Activated B cell treated with CpG ODN at 0.5 μM for 24 hours (primary cell): ENCODE results near the gene GRM7. TPM values are rescaled to one million over a fixed set of nuclear protein-coding genes. Genes with fewer than 3 reads are reported as not detected.

Experiments used
- ATAC-seq: fragments of 200-7000 bp; cut with Tn5 transposase; one replicate; pipeline ENCODE4 v1.10.0; 2021; ENCODE audit warnings: low read depth, mild to moderate bottlenecking, moderate library complexity
- CTCF ChIA-PET: fragments of 350-600 bp; sonication (Branson Sonifier 250); formaldehyde crosslinking; loops from one replicate; lab custom pipeline; 2021; ENCODE audit warnings: antibody characterized with exemption; lab: Charles Lee
- POLR2A ChIA-PET: fragments of 350-600 bp; sonication (Branson Sonifier 250); formaldehyde crosslinking; loops from one replicate; lab custom pipeline; 2021; ENCODE audit warnings: antibody characterized with exemption; lab: Charles Lee
- DNase-seq: peaks from one replicate; pipeline ENCODE4 v3.0.0; 2022
- H3K27ac Mint-ChIP-seq: one replicate; pipeline ENCODE4 v1.8.0; 2020; ENCODE audit warnings: mixed read lengths
- H3K27me3 Mint-ChIP-seq: one replicate; pipeline ENCODE4 v1.8.0; 2021; ENCODE audit warnings: mixed read lengths
- H3K36me3 Mint-ChIP-seq: one replicate; pipeline ENCODE4 v1.8.0; 2021; ENCODE audit warnings: low read depth, mixed read lengths
- H3K4me1 Mint-ChIP-seq: one replicate; pipeline ENCODE4 v1.8.0; 2021; ENCODE audit warnings: mixed read lengths
- H3K4me3 Mint-ChIP-seq: one replicate; pipeline ENCODE4 v1.8.0; 2020; ENCODE audit warnings: mild to moderate bottlenecking, mixed read lengths
- H3K9me3 Mint-ChIP-seq: one replicate; pipeline ENCODE4 v1.8.0; 2020; ENCODE audit warnings: mixed read lengths
- CTCF ChIP-seq: fragments of 200-600 bp; IDR thresholded peaks from one replicate; pipeline ENCODE4 v1.8.0; 2022; ENCODE audit warnings: antibody characterized with exemption, mild to moderate bottlenecking
- intact Hi-C: fragments of 100-400 bp; cut with micrococcal nuclease; formaldehyde crosslinking; loops from one replicate; pipeline ENCODE4 v1.15.1; 2024
- total RNA-seq: library from RNA; stranded (reverse); gene quantifications from 2 replicates; pipeline ENCODE4 v1.2.3, GENCODE V29; 2022

GRM7 gene
- total RNA-seq, 1 donor from 2014 or later: not detected

- Mint-ChIP-seq H3K27ac (no peak overlapping the region), H3K4me1 (no peaks in the 10 kb centered on the region), H3K4me3 (no peak overlapping the region), H3K36me3 (no peaks in the 10 kb centered on the region), H3K9me3 (no peaks in the 10 kb centered on the region), H3K27me3 (no peaks in the 10 kb centered on the region)
- no peak for TF ChIP-seq CTCF
- DNase-seq (no peak), ATAC-seq (no peak)
- ChIA-PET CTCF (no interaction called here), POLR2A (no interaction called here)
- intact Hi-C loops: no loop called here
These were observed 101.9 kb downstream of the GRM7 start for GRCh38 chr3:6962801-6963200.

GRCh38 chr3:6965881-6966280, 105.0 kb downstream of the GRM7 start:
- intact Hi-C loops: no loop called here
- no peaks in the 10 kb centered on the region for H3K27me3 Mint-ChIP-seq
- ChIA-PET POLR2A (no interaction called here), CTCF (no interaction called here)
- no peaks in the 10 kb centered on the region for H3K4me1 Mint-ChIP-seq
- H3K27ac Mint-ChIP-seq: no peak overlapping the region
- no peaks in the 10 kb centered on the region for H3K36me3 Mint-ChIP-seq
- no peak for ATAC-seq
- no peak for DNase-seq
- TF ChIP-seq CTCF: no peak
- H3K4me3 Mint-ChIP-seq: no peak overlapping the region
- H3K9me3 Mint-ChIP-seq: no peaks in the 10 kb centered on the region

GRCh38 chr3:6971933-6972332, 111.0 kb downstream of the GRM7 start:
- H3K4me3 Mint-ChIP-seq: no peak overlapping the region
- no peak overlapping the region for H3K27ac Mint-ChIP-seq
- intact Hi-C loops: no loop called here
- no peaks in the 10 kb centered on the region for H3K4me1 Mint-ChIP-seq
- H3K9me3 Mint-ChIP-seq: no peaks in the 10 kb centered on the region
- ChIA-PET POLR2A (no interaction called here), CTCF (interaction anchor here (0.6 kb wide), 1 partner anchor 1352 kb away, joined by 3 read pairs; no protein-coding TSS in a partner anchor)
- no peak for DNase-seq
- no peaks in the 10 kb centered on the region for H3K27me3 Mint-ChIP-seq
- ATAC-seq: no peak
- TF ChIP-seq CTCF: no peak
- H3K36me3 Mint-ChIP-seq: no peaks in the 10 kb centered on the region

GRCh38 chr3:6985848-6986247, 124.9 kb downstream of the GRM7 start:
- Mint-ChIP-seq H3K36me3 (no peaks in the 10 kb centered on the region), H3K4me3 (no peak overlapping the region), H3K27ac (no peak overlapping the region), H3K4me1 (no peaks in the 10 kb centered on the region), H3K27me3 (no peaks in the 10 kb centered on the region), H3K9me3 (peaks cover 10% of the 10 kb centered on the region)
- DNase-seq: no peak
- intact Hi-C loops: no loop called here
- ChIA-PET CTCF (no interaction called here), POLR2A (no interaction called here)
- no peak for ATAC-seq
- no peak for TF ChIP-seq CTCF

- no peak overlapping the region for H3K4me3 Mint-ChIP-seq
- no peaks in the 10 kb centered on the region for H3K27me3 Mint-ChIP-seq
- POLR2A ChIA-PET: no interaction called here
These were observed 128.8 kb downstream of the GRM7 start for GRCh38 chr3:6989608-6990291.

More at GRCh38 chr3:6989608-6990291, 128.8 kb downstream of the GRM7 start:
- Mint-ChIP-seq H3K9me3 (peaks cover 7% of the 10 kb centered on the region), H3K36me3 (no peaks in the 10 kb centered on the region), H3K4me1 (no peaks in the 10 kb centered on the region), H3K27ac (no peak overlapping the region)
- DNase-seq (no peak), ATAC-seq (no peak)
- intact Hi-C loops: no loop called here
- TF ChIP-seq CTCF: no peak
- CTCF ChIA-PET: no interaction called here
